Measurements from ENCODE around the gene SH3TC1. TPM values are rescaled to one million over a fixed set of nuclear protein-coding genes. Genes with fewer than 3 reads are reported as not detected.

SH3TC1 gene
- total and polyA plus RNA-seq, 2 donors from 2014 or later, result 43.1 to 127 TPM

DNA sequence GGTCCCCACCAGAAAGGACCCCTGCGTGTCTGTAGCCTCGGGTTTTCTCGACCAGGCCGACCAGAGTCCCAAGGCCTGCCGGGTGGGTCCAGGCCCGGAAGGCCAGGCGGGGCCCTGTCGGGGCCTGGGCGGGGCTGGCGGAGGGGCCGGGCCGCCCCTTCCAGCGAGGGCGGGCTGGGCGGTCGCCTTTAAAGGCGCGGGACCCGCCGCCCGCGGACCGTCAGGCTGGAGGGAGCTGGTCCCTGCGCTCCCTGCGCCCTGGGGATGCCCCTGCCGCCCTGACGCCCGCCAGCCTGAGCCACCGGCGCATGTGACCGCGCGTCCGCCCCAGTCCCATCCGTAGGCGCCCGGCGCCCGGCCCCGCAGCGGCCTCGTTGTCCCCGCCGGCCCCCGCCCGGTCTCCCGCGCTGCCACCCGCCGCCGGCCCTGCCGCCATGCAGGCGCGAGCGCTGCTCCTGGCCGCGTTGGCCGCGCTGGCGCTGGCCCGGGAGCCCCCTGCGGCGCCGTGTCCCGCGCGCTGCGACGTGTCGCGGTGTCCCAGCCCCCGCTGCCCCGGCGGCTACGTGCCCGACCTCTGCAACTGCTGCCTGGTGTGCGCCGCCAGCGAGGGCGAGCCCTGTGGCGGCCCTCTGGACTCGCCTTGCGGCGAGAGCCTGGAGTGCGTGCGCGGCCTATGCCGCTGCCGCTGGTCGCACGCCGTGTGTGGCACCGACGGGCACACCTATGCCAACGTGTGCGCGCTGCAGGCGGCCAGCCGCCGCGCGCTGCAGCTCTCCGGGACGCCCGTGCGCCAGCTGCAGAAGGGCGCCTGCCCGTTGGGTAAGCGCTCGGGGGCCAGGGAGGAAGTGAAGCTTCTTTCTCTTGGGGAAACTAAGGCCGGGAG, 70.7 kb downstream of the SH3TC1 start, which contains the start of gene HTRA3:
HTRA3 (plus strand) TSS at position 220 of the 883 bp plus-strand sequence; CDS start at position 435, 215 bp downstream.
- TF ChIP-seq CTCF (IDR thresholded peaks at IDR 0.05; ENCODE audit: borderline replicate concordance, extremely low read depth, insufficient read depth), result no peak
- Histone ChIP-seq H3K9ac (ENCODE audit: low read length in 3 of 3) (no peak within 1 kb of the TSS), H3K4me3 (ENCODE audit: low read length in 3 of 3) (peak within 1 kb of the TSS in 1 of 3 donors; percentile 35), H3K27me3 (ENCODE audit: control insufficient read depth, insufficient read depth, low read length) (no peaks in the 10 kb centered on the region), H3K4me1 (ENCODE audit: control insufficient read depth in 2 of 3, insufficient read depth in 2 of 3, low read depth in 1 of 3, low read length in 3 of 3) (peaks cover 0 to 9% (median 0%) of the 10 kb centered on the region in 3 donors), H3K36me3 (ENCODE audit: control insufficient read depth in 2 of 3, insufficient read depth in 3 of 3, low read length in 3 of 3) (no peaks in the 10 kb centered on the region), H3K9me3 (ENCODE audit: control insufficient read depth in 2 of 3, insufficient read depth in 1 of 3, low read length in 3 of 3) (no peaks in the 10 kb centered on the region), H3K27ac (ENCODE audit: low read depth in 2 of 2, low read length in 2 of 2) (no peak within 1 kb of the TSS)
- intact Hi-C loops (cut with DNase I), result loop anchor here (10.0 kb wide), 1 partner anchor 125 kb away; no protein-coding TSS in a partner anchor
- DNase-seq (peak in 4 of 5 donors; percentile 46 to 85 (median 66)), FAIRE-seq (no peak)

- H3K27ac ChIP-seq (ENCODE audit: low read depth in 2 of 2, low read length in 2 of 2), result no peak overlapping the region
- no peaks in the 10 kb centered on the region for H3K9me3 ChIP-seq (ENCODE audit: control insufficient read depth in 2 of 3, insufficient read depth in 1 of 3, low read length in 3 of 3)
- intact Hi-C loops (cut with DNase I), result no loop called here
- FAIRE-seq (no peak), DNase-seq (no peak)
- no peak for TF ChIP-seq CTCF (IDR thresholded peaks at IDR 0.05; ENCODE audit: borderline replicate concordance, extremely low read depth, insufficient read depth)
- H3K9ac ChIP-seq (ENCODE audit: low read length in 3 of 3), result no peak overlapping the region
- peaks cover 0 to 11% (median 0%) of the 10 kb centered on the region in 3 donors for H3K4me1 ChIP-seq (ENCODE audit: control insufficient read depth in 2 of 3, insufficient read depth in 2 of 3, low read depth in 1 of 3, low read length in 3 of 3)
- H3K4me3 ChIP-seq (ENCODE audit: low read length in 3 of 3), result peak overlapping the region in 1 of 3 donors; percentile 35
- no peaks in the 10 kb centered on the region for H3K27me3 ChIP-seq (ENCODE audit: control insufficient read depth, insufficient read depth, low read length)
- H3K36me3 ChIP-seq (ENCODE audit: control insufficient read depth in 2 of 3, insufficient read depth in 3 of 3, low read length in 3 of 3), result no peaks in the 10 kb centered on the region
Observed at GRCh38 chr4:8270418-8270771, 71.3 kb downstream of the SH3TC1 start.

GRCh38 chr4:8270912-8271815, 72.1 kb downstream of the SH3TC1 start:
- TF ChIP-seq CTCF (IDR thresholded peaks at IDR 0.05; ENCODE audit: borderline replicate concordance, extremely low read depth, insufficient read depth), result no peak
- Histone ChIP-seq H3K36me3 (ENCODE audit: control insufficient read depth in 2 of 3, insufficient read depth in 3 of 3, low read length in 3 of 3) (no peaks in the 10 kb centered on the region), H3K27me3 (ENCODE audit: control insufficient read depth, insufficient read depth, low read length) (no peaks in the 10 kb centered on the region), H3K9ac (ENCODE audit: low read length in 3 of 3) (no peak overlapping the region), H3K4me3 (ENCODE audit: low read length in 3 of 3) (no peak overlapping the region), H3K27ac (ENCODE audit: low read depth in 2 of 2, low read length in 2 of 2) (no peak overlapping the region), H3K9me3 (ENCODE audit: control insufficient read depth in 2 of 3, insufficient read depth in 1 of 3, low read length in 3 of 3) (no peaks in the 10 kb centered on the region), H3K4me1 (ENCODE audit: control insufficient read depth in 2 of 3, insufficient read depth in 2 of 3, low read depth in 1 of 3, low read length in 3 of 3) (peaks cover 0 to 11% (median 0%) of the 10 kb centered on the region in 3 donors)
- intact Hi-C loops (cut with DNase I), result no loop called here
- no peak for FAIRE-seq
- DNase-seq, result peak in 1 of 5 donors; percentile 43
